Ovary (tissue), 9 donors: ENCODE data around the gene NAALADL2. TPM values are rescaled to one million over a fixed set of nuclear protein-coding genes. Genes with fewer than 3 reads are reported as not detected.

ENCODE experiments used
- DNase-seq, 5 donors: peaks; one replicate each; pipeline ENCODE4 v3.0.0-alpha.2; 2019 to 2020
- H3K27ac ChIP-seq, 2 donors: fragments of 200-600 bp; one replicate each; pipeline versions ENCODE4 v1.5.1 to v1.8.0; 2019 to 2022
- H3K27me3 ChIP-seq: fragments of 200-600 bp; one replicate; pipeline ENCODE4 v1.8.0; 2022
- H3K36me3 ChIP-seq: fragments of 200-600 bp; sonication (generic); one replicate; pipeline ENCODE4 v1.5.1; 2019
- H3K4me1 ChIP-seq: one replicate; pipeline ENCODE4 v1.8.1; 2013; ENCODE audit warnings: mild to moderate bottlenecking, moderate library complexity; ENCODE audit not compliant: insufficient read depth
- H3K4me3 ChIP-seq: fragments of 200-600 bp; sonication (generic); one replicate; pipeline ENCODE4 v1.5.1; 2017
- H3K9me3 ChIP-seq, 2 donors: fragments of 200-600 bp in 1 of 2; sonication (generic) in 1 of 2; one replicate each; pipeline versions ENCODE4 v1.5.1 to v1.8.1; 2013 to 2019; ENCODE audit warnings: mild to moderate bottlenecking in 1 of 2, moderate library complexity in 1 of 2
- CTCF ChIP-seq, 3 donors: fragments of 450-650 bp in 2 of 3; fragments of 200-600 bp in 1 of 3; IDR thresholded peaks; one replicate each; pipeline versions ENCODE4 v1.5.1 to v1.8.0; 2016 to 2022; ENCODE audit warnings: antibody characterized with exemption in 3 of 3, mild to moderate bottlenecking in 1 of 3
- EP300 ChIP-seq: sonication (generic); formaldehyde crosslinking; IDR thresholded peaks from one replicate; pipeline ENCODE4 v1.6.1; 2017; ENCODE audit warnings: antibody characterized with exemption
- POLR2A ChIP-seq: fragments of 450-650 bp; IDR thresholded peaks from one replicate; pipeline ENCODE4 v1.6.1; 2017; ENCODE audit warnings: antibody characterized with exemption, mild to moderate bottlenecking, moderate library complexity
- WGBS, 3 donors: extraction: QIAGEN DNeasy Blood & Tissue Kit in 1 of 3; methylation state at CpG; one replicate each; pipeline versions ENCODE4 v1.1.5 to v1.1.7; 2013 to 2017; 5-methylcytosine and 5-hydroxymethylcytosine counted together
- intact Hi-C, 4 donors: fragments of 100-400 bp; cut with DNase I; formaldehyde crosslinking; loops; one replicate each; pipeline versions ENCODE4 v1.11.0 to v1.15.1; 2022 to 2023
- polyA plus RNA-seq, 2 donors: library from polyadenylated mRNA; stranded (reverse); fragments of 200-250 nt in 1 of 2; fragments of 350-450 nt in 1 of 2; fragmentation: Illumina TruSeq in 1 of 2; extraction: RNeasy Lipid Tissue Mini Kit (QIAGEN cat#74804) in 1 of 2; gene quantifications; one replicate each; pipeline ENCODE4 v1.2.3, GENCODE V29; 2013 to 2014
- total RNA-seq, 7 donors: library from RNA; depleted of rRNA in 2 of 7; stranded (reverse); fragments of >200 nt in 2 of 7; fragmentation: NEBNext Ultra II Directional in 3 of 7; extraction: Animal tissue kit (Norgen Biotek cat#: 25700) in 3 of 7; gene quantifications; one replicate each; pipeline versions ENCODE4 v1.1.0 to v1.2.4, GENCODE V29; 2016 to 2023
- donor health status: DM: no; HTN: no; CAD: no; lungs with moderate emphysema.
- donor health status: DM: no; HTN: no; CAD: no.
- donor health status: Bipolar disorder and iron deficiency.
- donor health status: DM: yes; HTN: yes; CAD: no.
- donor health status: DM: no; HTN: no; CAD: no.
- donor health status: DM: yes; HTN: yes; CAD: no.

The NAALADL2 gene
- total and polyA plus RNA-seq, 9 donors: 2.3 to 29.3 (median 15.2) TPM

- TF ChIP-seq CTCF (IDR thresholded peaks at IDR 0.05) (no peak), EP300 (no peak)
- no peak for DNase-seq
- H3K9me3 ChIP-seq: no peaks in the 10 kb centered on the region
- H3K36me3 ChIP-seq: no peaks in the 10 kb centered on the region
- H3K27ac ChIP-seq: no peak overlapping the region
- no peaks in the 10 kb centered on the region for H3K4me1 ChIP-seq
- 93 to 98% (median 94%) methylated on average over 1 of the region's 1 CpG for WGBS, 3 donors
- no peaks in the 10 kb centered on the region for H3K27me3 ChIP-seq
- intact Hi-C loops: no loop called here
- no peak overlapping the region for H3K4me3 ChIP-seq
Observed at GRCh38 chr3:175640958-175641357, 781.8 kb downstream of the NAALADL2 start.

DNA sequence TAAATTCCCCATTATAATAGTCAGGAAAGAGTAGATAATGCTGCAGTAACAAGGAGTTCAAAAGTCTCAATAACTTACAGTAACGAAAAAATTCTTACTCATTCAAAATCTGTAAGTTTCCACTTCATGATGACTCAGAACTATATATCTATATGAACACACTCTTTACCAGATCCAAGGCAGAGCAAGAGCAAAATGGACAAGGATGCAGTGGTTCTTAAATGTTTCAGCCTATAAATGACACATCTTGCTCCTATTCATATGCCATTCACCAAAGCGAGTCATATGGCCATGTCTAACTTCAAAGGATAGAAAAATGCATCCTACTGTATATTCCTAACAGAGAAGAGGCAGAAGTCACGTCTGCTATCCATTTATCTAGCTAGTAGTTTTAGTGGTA is 787.7 kb downstream of the NAALADL2 start:
- Histone ChIP-seq H3K4me3 (no peak overlapping the region), H3K36me3 (no peaks in the 10 kb centered on the region), H3K27me3 (no peaks in the 10 kb centered on the region), H3K4me1 (no peaks in the 10 kb centered on the region), H3K9me3 (no peaks in the 10 kb centered on the region), H3K27ac (no peak overlapping the region)
- WGBS, 3 donors: 87 to 97% (median 96%) methylated on average over 3 of the region's 3 CpGs
- intact Hi-C loops: no loop called here
- TF ChIP-seq POLR2A: no peak
- no peak for TF ChIP-seq CTCF (IDR thresholded peaks at IDR 0.05)
- no peak for TF ChIP-seq EP300
- no peak for DNase-seq

- no peaks in the 10 kb centered on the region for H3K27me3 ChIP-seq
- H3K27ac ChIP-seq: no peak overlapping the region
- H3K4me1 ChIP-seq: no peaks in the 10 kb centered on the region
- TF ChIP-seq EP300: no peak
- no peak for TF ChIP-seq POLR2A
- TF ChIP-seq CTCF (IDR thresholded peaks at IDR 0.05): no peak
- DNase-seq: no peak
- intact Hi-C loops: no loop called here
- no peaks in the 10 kb centered on the region for H3K36me3 ChIP-seq
- no peak overlapping the region for H3K4me3 ChIP-seq
- no peaks in the 10 kb centered on the region for H3K9me3 ChIP-seq
Observed at GRCh38 chr3:175648899-175649298, 789.8 kb downstream of the NAALADL2 start.

DNA sequence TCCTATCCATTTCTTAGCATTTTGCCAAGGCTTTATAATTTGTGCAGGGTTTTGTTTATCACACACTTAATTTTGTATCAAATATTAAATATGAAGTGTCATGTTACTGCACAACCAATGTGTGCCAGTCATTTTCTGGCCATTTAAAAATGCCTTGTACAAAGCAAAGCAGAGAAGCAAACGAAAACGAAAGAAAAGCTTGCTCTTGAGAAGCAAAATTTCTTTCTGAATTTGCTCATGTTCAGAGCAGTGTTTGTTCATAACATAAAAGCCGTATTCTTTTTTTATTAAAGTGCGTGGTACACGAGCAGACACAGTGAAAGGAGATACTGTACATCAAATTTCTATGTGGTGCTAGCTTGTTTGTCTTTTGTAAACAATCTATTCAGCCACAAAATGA is 792.6 kb downstream of the NAALADL2 start:
- H3K9me3 ChIP-seq: no peaks in the 10 kb centered on the region
- intact Hi-C loops: no loop called here
- no peaks in the 10 kb centered on the region for H3K27me3 ChIP-seq
- no peak for DNase-seq
- WGBS, 3 donors: 11 to 17% (median 16%) methylated on average over 5 of the region's 5 CpGs
- TF ChIP-seq POLR2A: no peak
- TF ChIP-seq CTCF (IDR thresholded peaks at IDR 0.05): no peak
- no peak for TF ChIP-seq EP300
- H3K36me3 ChIP-seq: no peaks in the 10 kb centered on the region
- no peak overlapping the region for H3K4me3 ChIP-seq
- H3K4me1 ChIP-seq: no peaks in the 10 kb centered on the region
- H3K27ac ChIP-seq: no peak overlapping the region

- Histone ChIP-seq H3K4me3 (no peak overlapping the region), H3K27ac (no peak overlapping the region), H3K27me3 (no peaks in the 10 kb centered on the region), H3K36me3 (no peaks in the 10 kb centered on the region), H3K4me1 (no peaks in the 10 kb centered on the region), H3K9me3 (no peaks in the 10 kb centered on the region)
- intact Hi-C loops: no loop called here
- no peak for DNase-seq
- 35 to 64% (median 40%) methylated on average over 3 of the region's 3 CpGs for WGBS, 3 donors
- TF ChIP-seq EP300 (no peak), CTCF (IDR thresholded peaks at IDR 0.05) (no peak), POLR2A (no peak)
Observed at GRCh38 chr3:175655351-175655750, 796.2 kb downstream of the NAALADL2 start.
